T-helper 2 cell treated with Interferon-gamma antibody and Interleukin-4, amounts not matched to agents 5 μg/mL and 100 μg/mL, for 36 hours (primary cell): ENCODE measurements around the gene TMSB4X.
A peak's percentile ranks its signal among the peaks of the same experiment; 100 is the strongest.

Experiments
- DNase-seq: peaks from one replicate; pipeline ENCODE4 v3.0.0; 2021; ENCODE audit warnings: low spot score
- H3K27ac Mint-ChIP-seq: one replicate; pipeline ENCODE4 v1.8.0; 2021; ENCODE audit warnings: mild to moderate bottlenecking, mixed read lengths
- H3K27me3 Mint-ChIP-seq: one replicate; pipeline ENCODE4 v1.8.0; 2021; ENCODE audit warnings: low read depth, mixed read lengths
- H3K36me3 Mint-ChIP-seq: one replicate; pipeline ENCODE4 v1.8.0; 2021; ENCODE audit warnings: low read depth, mixed read lengths
- H3K4me1 Mint-ChIP-seq: one replicate; pipeline ENCODE4 v1.8.0; 2021; ENCODE audit warnings: low read depth, mixed read lengths
- H3K4me3 Mint-ChIP-seq: one replicate; pipeline ENCODE4 v1.8.0; 2022; ENCODE audit warnings: mild to moderate bottlenecking, moderate library complexity, mixed read lengths
- H3K9me3 Mint-ChIP-seq: one replicate; pipeline ENCODE4 v1.8.0; 2021; ENCODE audit warnings: mixed read lengths

Gene TMSB4X

GRCh38 chrX:12949205-12949926 lies 25.5 kb upstream of the TMSB4X start:
- no peak for DNase-seq
- H3K9me3 Mint-ChIP-seq, result no peaks in the 10 kb centered on the region
- no peaks in the 10 kb centered on the region for H3K36me3 Mint-ChIP-seq
- peak overlapping the region; percentile 90 for H3K4me3 Mint-ChIP-seq
- peaks cover 60% of the 10 kb centered on the region for H3K4me1 Mint-ChIP-seq
- peak overlapping the region; percentile 95 for H3K27ac Mint-ChIP-seq
- no peaks in the 10 kb centered on the region for H3K27me3 Mint-ChIP-seq

GRCh38 chrX:12949927-12950656 lies 24.8 kb upstream of the TMSB4X start:
- H3K4me1 Mint-ChIP-seq, result peaks cover 67% of the 10 kb centered on the region
- H3K4me3 Mint-ChIP-seq, result peak overlapping the region; percentile 90
- peak; percentile 86 for DNase-seq
- no peaks in the 10 kb centered on the region for H3K27me3 Mint-ChIP-seq
- H3K9me3 Mint-ChIP-seq, result no peaks in the 10 kb centered on the region
- H3K27ac Mint-ChIP-seq, result peak overlapping the region; percentile 95
- H3K36me3 Mint-ChIP-seq, result no peaks in the 10 kb centered on the region

- H3K36me3 Mint-ChIP-seq, result no peaks in the 10 kb centered on the region
- peak overlapping the region; percentile 90 for H3K4me3 Mint-ChIP-seq
- DNase-seq, result peak; percentile 68
- no peaks in the 10 kb centered on the region for H3K9me3 Mint-ChIP-seq
- no peaks in the 10 kb centered on the region for H3K27me3 Mint-ChIP-seq
- peak overlapping the region; percentile 95 for H3K27ac Mint-ChIP-seq
- peaks cover 70% of the 10 kb centered on the region for H3K4me1 Mint-ChIP-seq
These were observed 23.9 kb upstream of the TMSB4X start for GRCh38 chrX:12950851-12951594.

GRCh38 chrX:12951595-12951975 lies 23.3 kb upstream of the TMSB4X start:
- Mint-ChIP-seq H3K27me3 (no peaks in the 10 kb centered on the region), H3K36me3 (no peaks in the 10 kb centered on the region), H3K4me1 (peaks cover 68% of the 10 kb centered on the region), H3K27ac (peak overlapping the region; percentile 95), H3K9me3 (no peaks in the 10 kb centered on the region), H3K4me3 (peak overlapping the region; percentile 90)
- DNase-seq, result no peak

GRCh38 chrX:12953420-12953819 lies 21.5 kb upstream of the TMSB4X start:
- no peaks in the 10 kb centered on the region for H3K9me3 Mint-ChIP-seq
- peak overlapping the region; percentile 84 for H3K4me3 Mint-ChIP-seq
- peaks cover 63% of the 10 kb centered on the region for H3K4me1 Mint-ChIP-seq
- H3K36me3 Mint-ChIP-seq, result no peaks in the 10 kb centered on the region
- H3K27me3 Mint-ChIP-seq, result no peaks in the 10 kb centered on the region
- DNase-seq, result no peak
- H3K27ac Mint-ChIP-seq, result peak overlapping the region; percentile 94

GRCh38 chrX:12954376-12954775 lies 20.5 kb upstream of the TMSB4X start:
- Mint-ChIP-seq H3K4me3 (peak overlapping the region; percentile 84), H3K36me3 (no peaks in the 10 kb centered on the region), H3K27me3 (no peaks in the 10 kb centered on the region), H3K9me3 (no peaks in the 10 kb centered on the region), H3K4me1 (peaks cover 60% of the 10 kb centered on the region), H3K27ac (peak overlapping the region; percentile 94)
- DNase-seq, result no peak

- DNase-seq, result no peak
- H3K27ac Mint-ChIP-seq, result peak overlapping the region; percentile 94
- H3K4me3 Mint-ChIP-seq, result peak overlapping the region; percentile 84
- H3K4me1 Mint-ChIP-seq, result peaks cover 60% of the 10 kb centered on the region
- H3K27me3 Mint-ChIP-seq, result no peaks in the 10 kb centered on the region
- no peaks in the 10 kb centered on the region for H3K9me3 Mint-ChIP-seq
- no peaks in the 10 kb centered on the region for H3K36me3 Mint-ChIP-seq
These were observed 19.9 kb upstream of the TMSB4X start for GRCh38 chrX:12954981-12955380.

GRCh38 chrX:12955882-12956703 lies 18.8 kb upstream of the TMSB4X start:
- Mint-ChIP-seq H3K4me1 (peaks cover 59% of the 10 kb centered on the region), H3K27ac (peak overlapping the region; percentile 97), H3K36me3 (peaks cover 1% of the 10 kb centered on the region), H3K27me3 (no peaks in the 10 kb centered on the region), H3K4me3 (peak overlapping the region; percentile 87), H3K9me3 (no peaks in the 10 kb centered on the region)
- DNase-seq, result peak; percentile 67

- Mint-ChIP-seq H3K36me3 (peaks cover 1% of the 10 kb centered on the region), H3K4me3 (peak overlapping the region; percentile 87)
- DNase-seq, result peak; percentile 52
These were observed 18.0 kb upstream of the TMSB4X start for GRCh38 chrX:12956704-12957534.

GRCh38 chrX:12958059-12958458 lies 16.9 kb upstream of the TMSB4X start:
- H3K27me3 Mint-ChIP-seq, result no peaks in the 10 kb centered on the region
- H3K4me1 Mint-ChIP-seq, result peaks cover 56% of the 10 kb centered on the region
- H3K36me3 Mint-ChIP-seq, result peaks cover 1% of the 10 kb centered on the region
- H3K27ac Mint-ChIP-seq, result peak overlapping the region; percentile 94
- H3K9me3 Mint-ChIP-seq, result no peaks in the 10 kb centered on the region
- DNase-seq, result no peak
- peak overlapping the region; percentile 78 for H3K4me3 Mint-ChIP-seq

More at GRCh38 chrX:12956704-12957534, 18.0 kb upstream of the TMSB4X start:
- Mint-ChIP-seq H3K9me3 (no peaks in the 10 kb centered on the region), H3K4me1 (peaks cover 60% of the 10 kb centered on the region), H3K27me3 (no peaks in the 10 kb centered on the region), H3K27ac (peak overlapping the region; percentile 97)

- peak overlapping the region; percentile 94 for H3K27ac Mint-ChIP-seq
- H3K4me1 Mint-ChIP-seq, result peaks cover 52% of the 10 kb centered on the region
- H3K36me3 Mint-ChIP-seq, result peaks cover 1% of the 10 kb centered on the region
- H3K27me3 Mint-ChIP-seq, result no peaks in the 10 kb centered on the region
- H3K4me3 Mint-ChIP-seq, result peak overlapping the region; percentile 78
- no peaks in the 10 kb centered on the region for H3K9me3 Mint-ChIP-seq
- no peak for DNase-seq
These were observed 16.4 kb upstream of the TMSB4X start for GRCh38 chrX:12958461-12958860.

- Mint-ChIP-seq H3K4me1 (peaks cover 46% of the 10 kb centered on the region), H3K4me3 (peak overlapping the region; percentile 17), H3K27me3 (no peaks in the 10 kb centered on the region), H3K36me3 (peaks cover 4% of the 10 kb centered on the region), H3K27ac (peak overlapping the region; percentile 83), H3K9me3 (no peaks in the 10 kb centered on the region)
- no peak for DNase-seq
These were observed 13.7 kb upstream of the TMSB4X start for GRCh38 chrX:12961196-12961718.
